ENCODE data around the gene EPHA8.

The EPHA8 gene

GRCh38 chr1:22569269-22569668 is 6.0 kb downstream of the EPHA8 start:
- DNase-seq, result no peak

GRCh38 chr1:22570140-22570909 is 7.0 kb downstream of the EPHA8 start:
- DNase-seq, result no peak

DNA sequence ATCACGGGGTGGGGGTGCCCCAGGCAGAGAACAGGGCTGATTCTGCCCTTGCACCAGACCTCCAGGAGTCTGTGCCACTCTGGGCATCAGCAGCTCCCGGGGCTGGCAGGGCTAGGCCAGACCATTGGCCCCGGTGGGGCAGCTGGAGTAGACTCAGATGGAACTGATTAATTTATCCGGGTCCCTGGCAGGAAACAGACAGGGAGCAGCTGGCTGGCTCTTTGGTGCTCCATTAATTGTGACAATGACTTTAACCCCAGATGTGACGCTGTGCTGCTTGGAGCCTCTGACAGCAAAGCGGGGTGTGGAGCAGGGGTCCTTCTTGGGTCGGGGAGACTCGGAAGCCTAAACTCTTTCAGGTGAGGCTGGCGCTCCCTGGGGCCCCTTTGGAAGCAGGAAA is 9.5 kb downstream of the EPHA8 start:
- DNase-seq, result no peak

DNA sequence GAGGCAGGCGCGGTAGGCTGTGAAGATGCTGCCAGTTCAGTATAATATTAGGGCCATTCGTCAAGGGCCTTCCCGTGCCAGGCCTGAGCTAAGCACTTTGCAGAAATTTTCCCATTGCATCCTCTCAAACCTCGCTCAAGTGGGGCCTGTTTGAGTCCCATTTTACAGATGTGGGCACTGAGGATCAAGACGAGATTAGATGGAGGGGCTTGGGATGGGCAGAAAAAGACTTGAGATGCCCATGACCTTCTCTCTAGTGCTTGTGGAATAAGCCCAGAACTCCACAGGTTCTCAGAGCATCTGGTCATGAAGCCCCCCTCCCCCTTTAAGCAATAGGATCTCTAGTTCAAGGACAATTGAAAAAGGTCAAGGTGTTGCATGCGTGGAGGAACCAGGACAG is 9.9 kb downstream of the EPHA8 start:
- no peak for DNase-seq

- DNase-seq, result no peak
Measured at GRCh38 chr1:22575532-22576149, 12.4 kb downstream of the EPHA8 start.

- DNase-seq, result no peak
Measured at GRCh38 chr1:22576150-22576544, 12.9 kb downstream of the EPHA8 start.

DNA sequence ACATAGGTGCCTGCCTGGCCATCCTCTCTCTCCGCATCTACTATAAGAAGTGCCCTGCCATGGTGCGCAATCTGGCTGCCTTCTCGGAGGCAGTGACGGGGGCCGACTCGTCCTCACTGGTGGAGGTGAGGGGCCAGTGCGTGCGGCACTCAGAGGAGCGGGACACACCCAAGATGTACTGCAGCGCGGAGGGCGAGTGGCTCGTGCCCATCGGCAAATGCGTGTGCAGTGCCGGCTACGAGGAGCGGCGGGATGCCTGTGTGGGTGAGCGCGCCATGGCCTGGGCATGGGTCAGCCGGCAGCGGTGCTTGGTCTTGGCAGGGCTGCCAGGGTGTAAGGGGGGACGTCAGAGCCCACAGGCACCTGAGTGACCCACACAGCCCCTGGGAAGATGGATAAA is 13.3 kb downstream of the EPHA8 start:
- no peak for DNase-seq

DNA sequence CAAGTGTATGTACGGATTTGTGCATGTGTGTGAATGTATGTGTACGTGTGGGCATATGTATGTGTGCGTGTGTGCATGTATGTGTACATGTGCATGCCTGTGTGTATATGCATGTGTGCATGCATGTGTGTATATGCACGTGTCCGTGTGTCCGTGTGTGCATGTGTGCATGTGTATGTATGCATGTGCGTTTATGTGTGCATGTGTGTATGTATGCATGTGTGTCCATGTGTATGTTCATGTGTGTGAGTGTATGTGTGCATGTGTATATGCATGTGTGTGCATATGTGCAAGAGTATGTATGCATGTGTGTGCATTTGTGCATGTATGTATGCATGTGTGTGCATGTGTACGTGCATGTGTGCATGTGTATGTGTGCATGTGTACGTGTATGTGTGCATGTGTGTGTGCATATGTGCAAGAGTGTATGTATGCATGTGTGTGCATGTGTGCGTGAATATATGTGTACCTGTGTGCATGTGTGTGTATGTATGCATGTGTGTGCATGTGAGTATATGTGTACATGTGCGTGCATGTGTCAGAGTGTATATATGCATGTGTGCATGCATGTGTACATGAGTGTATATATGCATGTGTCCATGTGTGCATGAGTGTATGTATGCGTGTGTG is 15.6 kb downstream of the EPHA8 start:
- no peak for DNase-seq

GRCh38 chr1:22579541-22580155 is 16.4 kb downstream of the EPHA8 start:
- DNase-seq, result no peak

- no peak for DNase-seq
Measured at GRCh38 chr1:22582661-22583635, 19.7 kb downstream of the EPHA8 start.

DNA sequence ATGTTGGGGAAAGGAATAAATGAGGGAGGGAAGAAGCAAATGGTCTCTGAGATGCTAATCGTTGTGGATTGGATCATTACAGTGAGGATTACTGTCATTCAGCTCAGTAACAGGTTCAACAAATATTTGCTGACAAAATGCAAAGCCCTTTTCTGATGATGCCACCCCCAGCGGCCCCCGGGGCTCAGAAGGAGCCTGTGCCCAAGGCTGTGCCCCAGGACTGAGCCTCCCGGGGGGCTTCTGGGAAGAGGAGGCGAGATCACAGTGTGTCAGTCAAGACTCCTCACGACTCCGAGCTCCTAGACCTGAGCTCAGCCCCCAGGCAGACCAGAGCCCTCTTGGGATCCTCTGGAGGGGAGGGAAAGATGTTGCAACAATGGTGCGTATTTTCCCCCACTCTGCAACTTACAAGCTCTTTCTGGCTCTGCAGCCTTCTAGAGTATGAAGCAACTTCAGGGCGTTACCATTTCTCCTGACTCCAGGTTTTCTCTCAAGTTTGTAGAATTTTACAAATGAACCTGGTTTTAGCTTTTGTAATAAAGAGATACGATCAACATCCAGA is 20.8 kb downstream of the EPHA8 start:
- no peak for DNase-seq

DNA sequence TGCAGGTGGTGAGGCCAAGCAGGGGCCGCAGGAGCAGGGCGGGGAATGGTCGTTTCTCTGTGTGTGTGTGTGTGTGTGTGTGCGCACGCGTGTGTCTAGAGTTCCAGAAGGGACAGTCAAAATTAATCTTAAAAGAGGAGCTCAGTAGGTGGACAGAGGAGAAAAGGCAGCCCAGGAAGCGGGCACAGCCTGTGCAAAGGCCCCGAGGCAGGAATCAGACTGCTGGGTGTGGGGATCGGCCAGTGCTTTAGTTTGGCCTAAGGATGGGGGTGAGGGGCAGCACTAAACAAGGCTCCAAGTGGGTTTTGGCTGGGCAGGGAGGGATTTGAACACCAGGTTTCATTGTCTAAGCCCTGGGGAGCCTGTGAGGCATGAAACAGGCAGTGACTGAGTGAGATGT is 21.7 kb downstream of the EPHA8 start:
- DNase-seq, result no peak

DNA sequence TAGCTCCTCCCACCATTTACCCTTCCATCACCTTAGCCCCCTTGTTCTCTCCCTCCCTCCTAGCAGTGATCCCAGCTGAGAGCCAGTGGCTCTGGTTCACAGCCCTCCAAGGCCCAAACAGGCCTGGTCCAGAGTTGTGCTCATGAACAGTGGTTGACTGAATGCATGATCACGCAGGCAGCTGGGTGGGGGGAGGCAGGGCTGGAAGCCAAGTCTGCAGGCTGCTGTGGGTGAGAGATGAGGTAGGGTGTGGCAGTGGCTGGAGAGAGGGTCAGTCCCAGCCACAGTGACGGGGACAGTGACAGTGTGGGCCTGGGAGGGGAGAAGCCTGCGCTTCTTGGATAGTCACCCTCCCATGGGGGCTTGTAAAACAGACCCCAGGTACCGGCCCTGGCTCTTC is 22.2 kb downstream of the EPHA8 start:
- no peak for DNase-seq

DNA sequence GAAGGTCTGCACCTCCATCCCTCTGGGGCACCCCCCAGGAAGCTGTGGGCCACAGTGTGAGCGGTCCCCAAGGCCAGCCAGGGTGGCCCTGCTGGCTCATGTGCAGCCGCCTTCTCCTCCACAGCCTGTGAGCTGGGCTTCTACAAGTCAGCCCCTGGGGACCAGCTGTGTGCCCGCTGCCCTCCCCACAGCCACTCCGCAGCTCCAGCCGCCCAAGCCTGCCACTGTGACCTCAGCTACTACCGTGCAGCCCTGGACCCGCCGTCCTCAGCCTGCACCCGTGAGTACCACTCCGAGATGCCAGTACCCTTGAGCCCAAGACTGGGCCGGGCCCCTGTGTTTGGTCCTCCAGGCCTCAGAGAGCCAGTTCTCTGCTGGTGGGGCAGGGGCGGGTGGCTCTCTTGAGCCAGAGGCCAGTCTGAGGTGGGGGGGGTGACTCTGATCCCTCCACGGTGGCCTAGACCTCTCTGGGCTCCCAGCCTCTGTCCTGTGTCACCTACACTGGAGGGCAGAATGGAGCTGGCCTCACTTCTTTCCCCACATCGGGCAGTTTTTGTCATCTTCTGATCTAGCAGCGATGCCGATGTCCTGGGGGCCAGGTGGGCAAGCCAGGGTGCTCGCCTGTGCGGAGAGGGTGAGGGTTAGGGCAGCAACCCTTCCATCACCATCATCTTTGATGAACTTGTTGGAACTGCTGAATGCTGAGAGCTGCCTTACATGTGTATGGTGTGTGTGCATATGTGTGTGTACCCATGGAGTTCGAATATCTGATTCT is 23.3 kb downstream of the EPHA8 start:
- DNase-seq, result no peak

- DNase-seq, result no peak
Measured at GRCh38 chr1:22587247-22587646, 24.0 kb downstream of the EPHA8 start.

- no peak for DNase-seq
Measured at GRCh38 chr1:22588899-22589422, 25.7 kb downstream of the EPHA8 start.

- DNase-seq, result no peak
Measured at GRCh38 chr1:22591576-22591975, 28.3 kb downstream of the EPHA8 start.

- no peak for DNase-seq
Measured at GRCh38 chr1:22592051-22592450, 28.8 kb downstream of the EPHA8 start.

- no peak for DNase-seq
Measured at GRCh38 chr1:22592919-22593790, 29.9 kb downstream of the EPHA8 start.

- no peak for DNase-seq
Measured at GRCh38 chr1:22594396-22594795, 31.1 kb downstream of the EPHA8 start.
